IMR-90 (cell line): ENCODE measurements around the gene SERPINA4. TPM values are rescaled to one million over a fixed set of nuclear protein-coding genes. Genes with fewer than 3 reads are reported as not detected.

ENCODE experiments used
- ATAC-seq: fragments of 200-7000 bp; cut with Tn5 transposase; 2 replicates; pipeline ENCODE4 v1.9.1; 2020; ENCODE audit warnings: low read depth, mild to moderate bottlenecking, moderate library complexity
- BruUV-seq: library from RNA; stranded (reverse); fragments of 400-500 nt; replicated peaks from 2 replicates; lab custom pipeline; 2021; lab: Mats Ljungman, UMichigan
- CTCF ChIA-PET: fragments of 300-600 bp; formaldehyde crosslinking; extraction: SDS; loops from one replicate; lab custom pipeline; 2021; ENCODE audit warnings: antibody characterized with exemption; lab: Yijun Ruan, JAX
- POLR2A ChIA-PET: fragments of 300-600 bp; sonication (Branson Sonifier 250); formaldehyde crosslinking; loops from one replicate; lab custom pipeline; 2022; ENCODE audit warnings: antibody characterized with exemption; ENCODE audit not compliant: unreplicated experiment; lab: Charles Lee
- DNase-seq: peaks from one replicate; pipeline ENCODE4 v3.0.0; 2013
- H2AFZ ChIP-seq: replicated peaks from 2 replicates; pipeline ENCODE3; 2013; ENCODE audit warnings: low read length, mild to moderate bottlenecking; ENCODE audit not compliant: poor library complexity
- H2AK5ac ChIP-seq: 2 replicates; pipeline ENCODE4 v1.6.1; 2013; ENCODE audit warnings: low read depth, low read length, inconsistent platforms
- H2AK9ac ChIP-seq: replicated peaks from 2 replicates; pipeline ENCODE3; 2013; ENCODE audit warnings: mild to moderate bottlenecking, low read depth, low read length, moderate library complexity; ENCODE audit not compliant: poor library complexity
- H2BK120ac ChIP-seq: 2 replicates; pipeline ENCODE4 v1.6.1; 2013; ENCODE audit warnings: low read depth, low read length, inconsistent platforms
- H2BK15ac ChIP-seq: 3 replicates; pipeline ENCODE4 v1.6.1; 2013; ENCODE audit warnings: low read depth, low read length, inconsistent platforms
- H2BK20ac ChIP-seq: 2 replicates; pipeline ENCODE4 v1.6.1; 2013; ENCODE audit warnings: low read depth, mild to moderate bottlenecking, inconsistent platforms, low read length, moderate library complexity
- H2BK5ac ChIP-seq: 2 replicates; pipeline ENCODE4 v1.6.1; 2013; ENCODE audit warnings: mild to moderate bottlenecking, low read depth, low read length, inconsistent platforms; ENCODE audit not compliant: poor library complexity, severe bottlenecking
- H3K14ac ChIP-seq: replicated peaks from 2 replicates; pipeline ENCODE4 v1.6.1; 2013; ENCODE audit warnings: low read depth, low read length, inconsistent platforms
- H3K18ac ChIP-seq: 2 replicates; pipeline ENCODE4 v1.6.1; 2013; ENCODE audit warnings: low read depth, low read length, control low read depth
- H3K23ac ChIP-seq: 2 replicates; pipeline ENCODE4 v1.6.1; 2013; ENCODE audit warnings: low read depth, low read length, inconsistent platforms
- H3K27ac ChIP-seq: 2 replicates; pipeline ENCODE4 v1.5.1; 2013; ENCODE audit warnings: mild to moderate bottlenecking, control low read depth, low read length; ENCODE audit not compliant: insufficient read depth
- H3K27me3 ChIP-seq: 2 replicates; pipeline ENCODE4 v1.6.1; 2013; ENCODE audit warnings: low read length; ENCODE audit not compliant: control insufficient read depth, insufficient read depth
- H3K36me3 ChIP-seq: 2 replicates; pipeline ENCODE4 v1.6.1; 2013; ENCODE audit warnings: low read length, mixed read lengths; ENCODE audit not compliant: control insufficient read depth, insufficient read depth
- H3K4ac ChIP-seq: 2 replicates; pipeline ENCODE4 v1.6.1; 2013; ENCODE audit warnings: low read depth, low read length, inconsistent platforms
- H3K4me1 ChIP-seq: 2 replicates; pipeline ENCODE4 v1.6.1; 2013; ENCODE audit warnings: low read length, mixed read lengths; ENCODE audit not compliant: control insufficient read depth, insufficient read depth
- H3K4me2 ChIP-seq: 2 replicates; pipeline ENCODE4 v1.6.1; 2013; ENCODE audit warnings: low read depth, mild to moderate bottlenecking, control low read depth, low read length, moderate library complexity
- H3K4me3 ChIP-seq: 2 replicates; pipeline ENCODE4 v1.5.1; 2013; ENCODE audit warnings: low read depth, mild to moderate bottlenecking, control low read depth, low read length, moderate library complexity; ENCODE audit not compliant: insufficient read depth
- H3K56ac ChIP-seq: 2 replicates; pipeline ENCODE4 v1.6.1; 2013; ENCODE audit warnings: low read length, inconsistent platforms; ENCODE audit not compliant: insufficient read depth; ENCODE audit errors: extremely low read depth
- H3K79me1 ChIP-seq, 2 experiments: 2 replicates each; pipeline ENCODE4 v1.6.1; 2013; ENCODE audit warnings: low read length in 2 of 2, inconsistent platforms in 1 of 2, low read depth in 1 of 2
- H3K9ac ChIP-seq: 2 replicates; pipeline ENCODE4 v1.6.1; 2013; ENCODE audit warnings: low read depth, low read length, control low read depth
- H3K9me1 ChIP-seq: 2 replicates; pipeline ENCODE4 v1.6.1; 2013; ENCODE audit warnings: low read length, inconsistent platforms; ENCODE audit not compliant: insufficient read depth
- H3K9me3 ChIP-seq: 2 replicates; pipeline ENCODE4 v1.6.1; 2013; ENCODE audit warnings: low read length; ENCODE audit not compliant: control insufficient read depth, insufficient read depth
- H4K20me1 ChIP-seq: 2 replicates; pipeline ENCODE4 v1.6.1; 2013; ENCODE audit warnings: low read length, inconsistent platforms; ENCODE audit not compliant: insufficient read depth
- H4K5ac ChIP-seq: 2 replicates; pipeline ENCODE4 v1.6.1; 2013; ENCODE audit warnings: mild to moderate bottlenecking, low read depth, low read length, control low read depth
- H4K8ac ChIP-seq, 2 experiments: 2 replicates each; pipeline ENCODE4 v1.6.1; 2013; ENCODE audit warnings: low read depth in 2 of 2, low read length in 2 of 2, control low read depth in 1 of 2, inconsistent platforms in 1 of 2
- H4K91ac ChIP-seq: 2 replicates; pipeline ENCODE4 v1.6.1; 2013; ENCODE audit warnings: low read depth, low read length, inconsistent platforms; ENCODE audit not compliant: insufficient read depth
- CEBPB ChIP-seq: IDR thresholded peaks from 2 replicates; pipeline ENCODE4 v1.6.1; 2012; ENCODE audit warnings: low read depth, low read length, improper control_type of control experiment
- RAD21 ChIP-seq: IDR thresholded peaks from 2 replicates; pipeline ENCODE4 v1.6.1; 2012; ENCODE audit warnings: low read length, improper control_type of control experiment
- WGBS, 2 experiments: methylation state at CpG; one replicate each; pipeline versions ENCODE4 v1.1.5 to v1.1.7; 2013; ENCODE audit warnings: missing lambda C conversion rate in 2 of 2; ENCODE audit not compliant: insufficient read length in 1 of 2; ENCODE audit errors: extremely low coverage in 2 of 2; 5-methylcytosine and 5-hydroxymethylcytosine counted together
- dilution Hi-C: fragments of 300-500 bp; cut with HindIII; formaldehyde crosslinking; loops from one replicate; pipeline ENCODE4 v1.14.3; 2018; ENCODE audit warnings: low sequenced_read_pairs; ENCODE audit not compliant: unreplicated experiment
- in situ Hi-C: fragments of 300-500 bp; cut with MboI; formaldehyde crosslinking; loops from 3 replicates; pipeline ENCODE4 v1.14.3; 2019; ENCODE audit warnings: low sequenced_read_pairs, inconsistent platforms, mixed read lengths
- intact Hi-C: fragments of 100-400 bp; cut with micrococcal nuclease; formaldehyde crosslinking; loops from 2 replicates; pipeline ENCODE4 v1.10.0; 2022
- polyA plus RNA-seq, 3 experiments: library from polyadenylated mRNA; depleted of rRNA; stranded (reverse); fragments of >200 nt; gene quantifications; 2 replicates each; pipeline ENCODE4 v1.2.3, GENCODE V29; 2012; ENCODE audit warnings: low replicate concordance in 1 of 3
- total RNA-seq: library from RNA; depleted of rRNA; stranded (reverse); fragments of >200 nt; gene quantifications from 2 replicates; pipeline ENCODE4 v1.2.3, GENCODE V29; 2012

Gene SERPINA4
- total and polyA plus RNA-seq, 2 of the 4 experiments (the other 2 are of a cell fraction): not detected

GRCh38 chr14:94612580-94613554 lies 51.6 kb downstream of the SERPINA4 start:
- Histone ChIP-seq H4K91ac (no peak overlapping the region), H3K23ac (no peak overlapping the region), H3K79me1 (no peaks in the 10 kb centered on the region), H3K4me1 (peaks cover 14% of the 10 kb centered on the region), H2BK120ac (peak overlapping the region; percentile 32; the same call in 1 of the 2 replicates), H3K27me3 (no peaks in the 10 kb centered on the region), H3K27ac (peak overlapping the region; percentile 75; the same call in 1 of the 2 replicates), H3K4me2 (no peak overlapping the region), H4K5ac (peak overlapping the region; percentile 44; the same call in 1 of the 2 replicates), H3K4ac (no peak overlapping the region), H2BK20ac (no peak overlapping the region), H3K18ac (peak overlapping the region; percentile 78; the same call in 1 of the 2 replicates), H4K20me1 (no peaks in the 10 kb centered on the region), H2AFZ (no peak overlapping the region), H2AK9ac (peak overlapping the region; percentile 19), H3K56ac (no peak overlapping the region), H2AK5ac (no peak overlapping the region), H3K14ac (no peak overlapping the region), H3K9me1 (no peaks in the 10 kb centered on the region), H3K9ac (peak overlapping the region; percentile 22; the same call in 1 of the 2 replicates), H3K4me3 (no peak overlapping the region), H3K9me3 (peaks cover 10% of the 10 kb centered on the region), H4K8ac (no peak overlapping the region), H2BK15ac (no peak overlapping the region), H3K36me3 (no peaks in the 10 kb centered on the region), H2BK5ac (no peak overlapping the region)
- ATAC-seq (no peak; the same call in 1 of the 2 replicates), DNase-seq (peak; percentile 28)
- in situ Hi-C loops (no loop called here), intact Hi-C loops (no loop called here), dilution Hi-C loops (no loop called here)
- no TSS peak for BruUV-seq
- CTCF ChIA-PET: no interaction called here
- WGBS, 2 experiments: 0 to 80% methylated on average over 1 of the region's 9 CpGs
- POLR2A ChIA-PET: interaction anchor here (0.6 kb wide), 1 partner anchor 12 kb away, joined by 8 read pairs; no protein-coding TSS in a partner anchor
- TF ChIP-seq CEBPB (peak; percentile 10; the same call in 1 of the 2 replicates), RAD21 (no peak)
